Fibroblast of lung (primary cell): Measurements from ENCODE around the gene MTHFD1. TPM values are rescaled to one million over a fixed set of nuclear protein-coding genes. Genes with fewer than 3 reads are reported as not detected.
"Not testable (repeated sequence)": the region's sequence is repeated elsewhere in the genome, so short reads cannot be mapped to it uniquely, and the experiment has no call there.

Source experiments
- DNase-seq, 2 donors: peaks; one replicate each; pipeline versions ENCODE4 v3.0.0 to v3.0.0-alpha.2; 2010; ENCODE audit warnings: low read depth in 2 of 2
- H2AFZ ChIP-seq: 2 replicates; pipeline ENCODE4 v1.5.1; 2012; ENCODE audit warnings: low read length, control low read depth, inconsistent platforms
- H3K27ac ChIP-seq: 2 replicates; pipeline ENCODE4 v1.5.1; 2011; ENCODE audit warnings: low read length, control low read depth; ENCODE audit not compliant: insufficient read depth
- H3K27me3 ChIP-seq: 2 replicates; pipeline ENCODE4 v1.5.1; 2011; ENCODE audit warnings: mild to moderate bottlenecking, low read length; ENCODE audit not compliant: control insufficient read depth, insufficient read depth
- H3K36me3 ChIP-seq: 2 replicates; pipeline ENCODE4 v1.5.1; 2011; ENCODE audit warnings: low read length; ENCODE audit not compliant: control insufficient read depth, insufficient read depth
- H3K4me1 ChIP-seq: 2 replicates; pipeline ENCODE4 v1.5.1; 2011; ENCODE audit warnings: low read length; ENCODE audit not compliant: control insufficient read depth, insufficient read depth; ENCODE audit errors: extremely low read depth
- H3K4me2 ChIP-seq: 2 replicates; pipeline ENCODE4 v1.5.1; 2011; ENCODE audit warnings: low read length, control low read depth; ENCODE audit not compliant: insufficient read depth; ENCODE audit errors: extremely low read depth
- H3K4me3 ChIP-seq, 4 experiments: fragments of 200-600 bp in 1 of 4; sonication (generic) in 1 of 4; replicated peaks in 1 of 4; 2 replicates each; pipeline ENCODE4 v1.5.1; 2011 to 2016; ENCODE audit warnings: low read length in 4 of 4, low read depth in 3 of 4, mild to moderate bottlenecking in 3 of 4, control low read depth in 2 of 4, inconsistent platforms in 1 of 4, mixed read lengths in 1 of 4; ENCODE audit not compliant: insufficient read depth in 1 of 4; ENCODE audit errors: control extremely low read depth in 1 of 4
- H3K79me2 ChIP-seq: 2 replicates; pipeline ENCODE4 v1.5.1; 2012; ENCODE audit warnings: mild to moderate bottlenecking, low read length, inconsistent platforms; ENCODE audit not compliant: control insufficient read depth, insufficient read depth
- H3K9ac ChIP-seq: 2 replicates; pipeline ENCODE4 v1.5.1; 2011; ENCODE audit warnings: mild to moderate bottlenecking, low read length, control low read depth; ENCODE audit not compliant: insufficient read depth
- H3K9me3 ChIP-seq: 2 replicates; pipeline ENCODE4 v1.5.1; 2012; ENCODE audit warnings: low read depth, low read length; ENCODE audit not compliant: control insufficient read depth, insufficient read depth
- H4K20me1 ChIP-seq: 2 replicates; pipeline ENCODE4 v1.5.1; 2011; ENCODE audit warnings: low read length; ENCODE audit not compliant: control insufficient read depth, insufficient read depth; ENCODE audit errors: extremely low read depth
- CTCF ChIP-seq, 2 donors: IDR thresholded peaks in 1 of 2; conservative IDR thresholded peaks in 1 of 2; 1 replicate in 1 of 2; 2 replicates in 1 of 2; pipeline ENCODE4 v1.5.1; 2011 to 2012; ENCODE audit warnings: low read length in 2 of 2, control low read depth in 1 of 2, inconsistent platforms in 1 of 2, low read depth in 1 of 2, mild to moderate bottlenecking in 1 of 2
- EZH2 ChIP-seq: IDR thresholded peaks from 2 replicates; pipeline ENCODE4 v1.5.1; 2012; ENCODE audit warnings: low read length, control low read depth, mild to moderate bottlenecking; ENCODE audit errors: missing control alignments
- polyA plus RNA-seq, 2 donors: library from polyadenylated mRNA; depleted of rRNA in 1 of 2; stranded (reverse) in 1 of 2; unstranded in 1 of 2; fragments of >200 nt; gene quantifications; 2 replicates each; pipeline ENCODE4 v1.2.1, GENCODE V29; 2011 to 2012; ENCODE audit warnings: missing spikeins in 1 of 2
- total RNA-seq: library from RNA; depleted of rRNA; stranded (reverse); fragments of >200 nt; gene quantifications from 2 replicates; pipeline ENCODE4 v1.2.1, GENCODE V29; 2014

Gene MTHFD1
- total and polyA plus RNA-seq, 2 donors (not counting 1 experiment from before 2014, with no cell fraction given) = 39.4 to 41.6 TPM

GRCh38 chr14:64391986-64392385, 3.8 kb downstream of the MTHFD1 start:
- no peak for TF ChIP-seq EZH2
- no peak for TF ChIP-seq CTCF (conservative IDR thresholded peaks at IDR 0.05 in 1 of 2, IDR thresholded peaks at IDR 0.05 in 1 of 2; ENCODE audit: low read depth in 1 of 2, low read length in 2 of 2)
- Histone ChIP-seq H2AFZ (no peak overlapping the region), H4K20me1 (no peaks in the 10 kb centered on the region), H3K27ac (no peak overlapping the region), H3K36me3 (peaks cover 3% of the 10 kb centered on the region), H3K4me2 (no peak overlapping the region), H3K4me3 (no peak overlapping the region), H3K79me2 (peaks cover 49% of the 10 kb centered on the region), H3K9me3 (no peaks in the 10 kb centered on the region), H3K4me1 (peaks cover 5% of the 10 kb centered on the region), H3K27me3 (no peaks in the 10 kb centered on the region), H3K9ac (no peak overlapping the region)
- DNase-seq = no peak

GRCh38 chr14:64393189-64393726, 5.1 kb downstream of the MTHFD1 start:
- not testable (repeated sequence) for H3K27me3 ChIP-seq, H4K20me1 ChIP-seq, DNase-seq, H3K4me3 ChIP-seq, H2AFZ ChIP-seq, H3K27ac ChIP-seq, H3K9me3 ChIP-seq, H3K4me1 ChIP-seq, H3K36me3 ChIP-seq, H3K9ac ChIP-seq, H3K4me2 ChIP-seq
- H3K79me2 ChIP-seq = peaks cover 50% of the 10 kb centered on the region

- Histone ChIP-seq H2AFZ (no peak overlapping the region), H3K9me3 (no peaks in the 10 kb centered on the region), H3K4me1 (no peaks in the 10 kb centered on the region), H3K27ac (no peak overlapping the region), H3K9ac (no peak overlapping the region), H3K36me3 (peaks cover 3% of the 10 kb centered on the region), H3K4me3 (no peak overlapping the region), H3K79me2 (peaks cover 44% of the 10 kb centered on the region), H3K4me2 (no peak overlapping the region), H3K27me3 (no peaks in the 10 kb centered on the region), H4K20me1 (no peaks in the 10 kb centered on the region)
- TF ChIP-seq CTCF (conservative IDR thresholded peaks at IDR 0.05 in 1 of 2, IDR thresholded peaks at IDR 0.05 in 1 of 2; ENCODE audit: low read depth in 1 of 2, low read length in 2 of 2) = no peak
- DNase-seq = no peak
These were observed 6.3 kb downstream of the MTHFD1 start for GRCh38 chr14:64394423-64394822.
